Activated CD4-positive, alpha-beta T cell treated with anti-CD3 and anti-CD28 coated beads, Interleukin-10, Interleukin-2, amounts not matched to agents 100 ng/mL and 50 ng/mL, durations not matched to agents 16 hours and 8 hours (primary cell): ENCODE measurements around the gene NIPA2.

Experiments used
- DNase-seq: peaks from one replicate; pipeline ENCODE4 v3.0.0-alpha.2; 2020

The NIPA2 gene

DNA sequence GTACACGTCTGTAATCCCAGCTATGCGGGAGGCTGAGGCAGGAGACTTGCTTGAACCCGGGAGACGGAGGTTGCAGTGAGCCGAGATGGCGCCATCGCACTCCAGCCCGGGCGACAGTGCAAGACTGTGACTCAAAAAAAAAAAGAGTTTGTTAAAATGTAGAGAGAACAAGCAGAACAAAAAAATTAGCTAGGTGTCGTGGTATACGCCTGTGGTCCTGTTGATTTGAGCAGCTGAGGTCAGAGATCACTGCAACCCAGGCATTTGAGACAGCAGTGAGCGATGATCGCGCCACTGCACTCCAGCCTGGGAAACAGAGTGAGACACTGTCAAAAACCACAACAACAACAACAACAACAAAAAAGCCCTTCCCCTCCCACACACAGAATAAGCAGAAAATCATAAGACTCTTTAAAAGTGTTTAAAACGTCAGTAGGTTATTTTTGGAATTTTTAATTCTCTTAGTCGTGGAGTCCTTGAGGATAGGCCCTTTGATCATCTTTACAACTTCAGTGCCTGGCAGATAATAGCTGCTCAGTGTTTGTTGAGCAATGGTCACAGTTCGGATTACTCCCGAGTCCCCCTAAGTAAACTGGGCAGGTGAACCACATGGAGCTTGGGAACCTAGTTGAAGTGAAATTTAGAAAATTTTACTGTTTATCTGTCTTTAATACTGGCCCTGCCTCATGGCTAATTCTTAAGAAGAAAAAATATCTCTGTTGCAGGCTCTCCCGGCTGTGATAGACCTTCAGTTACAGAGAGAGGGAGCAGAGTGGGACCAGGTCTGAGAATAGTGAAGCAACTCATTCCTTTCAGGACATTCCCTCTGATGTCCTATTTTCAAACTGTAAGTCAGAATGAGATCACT, 6.2 kb downstream of the NIPA2 start:
- no peak for DNase-seq

DNA sequence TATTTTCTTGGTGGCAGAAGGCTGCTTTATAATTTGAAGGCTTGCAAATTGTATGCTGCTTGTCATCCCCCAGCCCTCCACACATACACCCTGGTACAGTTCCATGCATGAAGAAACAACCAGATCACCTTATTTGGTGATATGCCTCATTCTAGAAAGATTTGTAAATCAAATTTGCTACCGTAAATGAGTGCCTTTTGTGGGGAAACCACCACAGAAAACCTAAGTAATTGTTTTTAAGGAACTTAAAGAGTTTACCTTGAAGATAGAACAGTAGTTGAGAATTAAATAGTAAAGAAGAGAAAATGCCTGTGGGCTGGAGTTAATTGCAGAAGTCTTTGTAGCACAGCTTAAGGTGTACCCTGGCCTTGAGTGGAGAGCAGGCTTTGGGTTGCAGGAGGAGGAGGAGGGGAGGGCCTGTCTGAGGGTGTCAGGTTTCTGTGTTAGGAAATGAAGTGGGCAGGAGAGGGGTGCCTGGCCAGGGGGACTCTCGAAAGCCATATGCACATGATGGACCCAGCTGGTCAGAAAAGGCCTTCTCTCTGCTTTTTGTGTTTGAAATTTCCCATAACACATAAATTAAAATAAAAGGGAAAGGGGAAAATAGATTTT, 6.9 kb downstream of the NIPA2 start:
- no peak for DNase-seq

DNA sequence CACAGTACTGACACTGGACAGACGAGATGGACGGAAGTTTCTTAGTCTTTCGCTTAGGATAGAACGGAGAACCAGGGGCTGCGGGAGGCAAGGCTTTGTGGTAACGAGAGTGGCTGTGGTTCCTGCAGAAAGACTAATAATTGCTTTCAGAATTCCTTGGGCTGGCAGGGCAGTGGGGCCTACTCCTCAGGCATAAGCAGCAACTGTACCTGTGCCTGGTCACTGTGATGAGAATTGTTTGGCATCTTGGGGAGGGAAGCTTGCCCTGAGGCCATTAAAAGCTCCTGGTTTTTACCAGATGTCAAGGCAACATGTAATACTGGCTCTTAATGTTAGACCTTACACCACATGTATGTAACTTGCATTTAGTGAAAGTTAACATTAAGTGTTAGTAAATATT, 7.6 kb downstream of the NIPA2 start:
- no peak for DNase-seq

DNA sequence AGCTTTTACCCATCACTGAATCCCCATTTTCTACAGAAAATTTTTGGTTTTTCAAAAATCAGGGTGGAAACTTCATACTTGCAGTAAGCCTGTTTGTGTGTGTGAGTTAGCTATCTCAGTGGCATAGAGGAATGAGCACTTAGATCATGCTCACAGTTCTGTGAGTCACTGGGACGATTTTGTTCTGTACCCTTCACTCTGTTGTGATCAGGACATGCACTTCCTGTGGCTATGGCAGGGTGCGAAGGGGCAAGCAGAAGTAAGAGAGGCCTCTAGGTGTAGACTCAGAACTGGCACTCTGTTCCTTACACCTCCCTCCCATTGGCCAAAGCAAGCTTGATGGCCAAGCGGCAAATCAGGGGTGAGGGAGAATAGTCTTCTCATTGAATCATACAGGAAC, 11.6 kb downstream of the NIPA2 start:
- peak; percentile 32 for DNase-seq

DNA sequence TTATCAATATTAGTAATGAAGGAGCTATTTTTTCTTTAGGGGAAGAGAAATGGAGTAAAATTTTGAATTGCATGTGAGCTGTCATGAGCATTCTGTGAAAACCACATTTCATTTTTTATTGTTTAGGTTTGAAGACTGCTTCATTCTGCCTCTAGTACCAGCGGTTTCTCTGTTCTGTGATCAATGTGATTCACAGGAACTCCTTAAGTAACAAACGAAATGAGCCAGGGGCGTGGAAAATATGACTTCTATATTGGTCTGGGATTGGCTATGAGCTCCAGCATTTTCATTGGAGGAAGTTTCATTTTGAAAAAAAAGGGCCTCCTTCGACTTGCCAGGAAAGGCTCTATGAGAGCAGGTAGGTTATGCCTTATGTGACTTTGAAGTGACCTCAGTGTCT, 13.0 kb downstream of the NIPA2 start:
- DNase-seq = no peak

DNA sequence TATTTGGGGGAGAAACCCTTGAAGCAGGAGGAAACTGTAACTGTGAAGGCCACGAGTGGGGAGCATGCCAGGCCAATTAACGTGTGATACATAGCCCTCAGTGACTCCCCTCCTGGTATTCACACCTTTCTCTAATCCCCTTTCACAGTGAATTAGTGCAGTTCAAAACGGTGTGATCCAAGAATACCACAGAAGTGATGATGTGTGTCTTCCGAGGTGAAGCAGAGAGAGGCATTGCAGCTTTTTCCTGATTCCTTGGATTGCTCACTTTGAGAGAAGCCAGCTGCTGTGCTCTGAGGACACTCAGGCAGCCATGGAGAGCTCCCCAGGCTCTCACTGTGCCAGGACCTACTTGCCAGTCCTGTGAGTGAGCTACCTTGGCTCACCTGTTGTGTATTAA, 17.3 kb downstream of the NIPA2 start:
- no peak for DNase-seq

DNA sequence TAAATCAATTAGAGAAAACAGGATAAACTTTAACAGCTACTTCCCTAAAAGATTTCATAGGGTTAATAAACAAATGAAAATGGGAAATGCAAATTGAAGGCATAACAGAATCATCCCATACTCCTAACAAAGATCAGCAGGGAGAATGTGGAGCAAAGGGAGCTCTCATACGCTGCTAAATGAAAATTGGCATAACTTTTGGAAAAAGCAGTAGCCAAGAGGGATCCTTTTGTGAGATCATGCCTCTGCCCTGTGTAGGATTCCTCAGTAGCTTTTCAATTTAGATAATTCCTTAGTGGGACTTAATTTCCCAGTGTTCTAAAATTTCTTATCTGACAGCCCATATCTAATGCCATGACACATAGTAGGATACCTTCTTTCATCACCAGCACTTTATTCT, 18.2 kb downstream of the NIPA2 start:
- no peak for DNase-seq

DNA sequence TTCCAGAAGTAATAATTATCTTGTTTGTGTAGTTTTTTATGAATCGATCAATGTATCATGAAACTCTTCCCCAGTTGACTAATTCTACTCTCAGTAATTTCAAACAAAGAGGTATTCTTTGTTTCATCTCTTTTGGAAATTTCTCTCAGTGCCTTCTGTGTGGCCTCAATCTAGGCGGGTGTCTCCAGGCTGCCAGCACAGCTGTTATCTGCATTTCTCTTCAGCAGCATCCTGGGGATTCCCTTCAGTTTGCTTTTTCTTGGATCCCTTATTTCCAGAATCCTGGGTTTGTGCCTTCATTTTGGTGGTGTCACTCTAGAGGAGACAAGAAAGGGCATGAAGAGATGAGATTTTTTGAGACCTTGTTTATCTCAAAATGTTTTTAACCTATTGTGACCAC, 22.7 kb downstream of the NIPA2 start:
- DNase-seq = no peak

DNA sequence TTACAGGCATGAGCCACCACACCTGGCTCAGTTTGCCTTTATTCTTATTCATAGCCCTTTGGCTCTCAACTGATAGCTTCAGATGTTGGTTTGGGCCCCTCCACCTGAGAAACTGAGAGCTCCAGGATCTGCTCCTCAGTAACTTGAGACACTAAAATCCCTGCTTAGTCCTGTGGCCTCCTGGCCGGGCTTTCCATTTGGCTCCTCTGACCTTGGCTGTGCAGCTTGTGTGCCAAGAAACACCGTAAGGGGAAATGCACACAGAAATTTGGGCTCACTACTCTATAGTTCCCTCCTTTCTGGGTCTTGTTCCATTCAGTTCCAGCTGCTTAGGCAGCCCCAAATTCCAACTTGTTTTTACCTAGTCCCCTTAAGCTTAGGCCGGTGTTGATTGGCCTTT, 24.9 kb downstream of the NIPA2 start:
- DNase-seq = no peak

DNA sequence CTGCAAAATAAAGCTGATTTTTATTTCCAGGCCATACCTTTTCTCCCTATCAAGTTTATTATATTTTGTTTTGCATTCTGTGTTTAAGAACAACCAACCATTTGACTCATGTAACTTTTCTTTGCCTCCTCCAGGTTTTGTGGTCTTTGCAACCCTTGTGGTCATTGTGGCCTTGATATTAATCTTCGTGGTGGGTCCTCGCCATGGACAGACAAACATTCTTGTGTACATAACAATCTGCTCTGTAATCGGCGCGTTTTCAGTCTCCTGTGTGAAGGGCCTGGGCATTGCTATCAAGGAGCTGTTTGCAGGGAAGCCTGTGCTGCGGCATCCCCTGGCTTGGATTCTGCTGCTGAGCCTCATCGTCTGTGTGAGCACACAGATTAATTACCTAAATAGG, 27.6 kb downstream of the NIPA2 start:
- DNase-seq = no peak

DNA sequence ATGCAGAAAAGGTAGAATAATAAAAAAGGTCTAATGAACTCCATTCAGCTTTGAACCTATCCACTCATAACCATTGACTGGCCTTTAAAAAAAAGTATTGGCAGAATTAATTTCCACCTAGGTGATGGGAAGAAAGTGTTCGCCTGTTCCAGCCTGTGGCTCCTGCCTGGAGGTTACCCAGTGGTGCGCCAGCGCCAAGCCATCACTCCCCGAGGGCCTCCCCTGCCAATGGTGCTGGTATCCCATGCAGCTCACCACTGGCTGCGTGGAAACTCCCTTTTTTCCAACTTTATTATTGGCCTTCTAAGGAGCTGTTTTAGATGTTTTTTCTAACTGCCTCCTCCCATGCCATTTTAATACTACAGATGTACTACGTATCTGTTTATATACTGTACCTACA, 29.4 kb downstream of the NIPA2 start:
- DNase-seq = no peak

DNA sequence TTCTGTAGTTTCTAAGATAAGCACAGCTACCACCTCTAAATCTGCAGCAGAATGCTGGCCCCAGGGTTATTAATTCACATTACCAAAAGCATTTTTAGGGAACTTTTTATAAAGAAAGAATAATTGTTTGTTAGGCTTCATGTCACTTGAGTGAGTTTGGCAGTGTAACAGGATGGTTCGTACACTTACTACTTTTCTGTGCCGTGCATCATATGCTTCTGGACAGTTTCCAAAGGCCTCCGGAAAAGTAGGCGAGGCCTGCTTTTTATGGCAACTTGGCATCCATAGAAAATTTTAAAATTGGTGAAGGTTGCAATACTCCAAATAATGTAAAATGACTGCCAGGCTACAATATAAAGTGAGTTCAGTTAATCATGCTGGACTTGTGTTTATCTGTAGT, 30.0 kb downstream of the NIPA2 start:
- no peak for DNase-seq

DNA sequence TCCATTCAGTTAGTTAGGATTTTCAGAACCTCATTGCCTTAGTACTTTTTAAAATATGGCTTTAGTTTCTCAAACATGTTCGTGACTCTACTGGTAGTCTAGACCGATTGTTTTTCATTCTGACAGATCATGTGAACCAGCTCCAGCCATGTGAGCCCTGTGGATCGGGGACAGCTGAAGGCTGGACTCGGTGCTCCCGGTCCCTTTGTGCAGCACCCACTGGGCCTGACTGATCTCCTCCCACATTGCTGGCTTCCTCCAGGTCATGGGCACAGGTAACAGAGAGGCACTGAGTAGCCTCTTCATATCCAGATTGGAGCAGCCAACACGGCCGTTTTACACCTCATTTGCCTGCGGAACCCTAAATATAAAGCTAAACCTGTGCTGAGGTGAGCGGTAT, 30.5 kb downstream of the NIPA2 start:
- DNase-seq = no peak

DNA sequence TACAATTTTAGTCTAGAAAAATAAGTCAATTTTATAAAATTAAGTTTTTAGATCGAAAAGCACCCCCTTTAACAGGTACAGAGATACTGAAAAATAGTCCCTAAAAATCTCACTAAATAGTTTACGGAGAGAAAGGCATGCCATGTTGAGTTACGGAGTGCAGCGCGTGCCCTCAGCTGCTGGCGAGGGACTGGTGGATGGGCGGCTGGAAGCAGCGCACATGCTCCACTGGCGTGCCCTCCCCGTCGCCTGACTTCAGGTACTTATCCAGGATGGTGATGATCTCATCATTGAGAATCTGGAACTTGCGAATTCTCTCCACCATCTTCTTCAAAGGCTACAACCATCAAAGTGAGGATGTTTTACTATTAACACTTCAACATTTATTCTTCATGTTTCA, 31.4 kb downstream of the NIPA2 start:
- no peak for DNase-seq

DNA sequence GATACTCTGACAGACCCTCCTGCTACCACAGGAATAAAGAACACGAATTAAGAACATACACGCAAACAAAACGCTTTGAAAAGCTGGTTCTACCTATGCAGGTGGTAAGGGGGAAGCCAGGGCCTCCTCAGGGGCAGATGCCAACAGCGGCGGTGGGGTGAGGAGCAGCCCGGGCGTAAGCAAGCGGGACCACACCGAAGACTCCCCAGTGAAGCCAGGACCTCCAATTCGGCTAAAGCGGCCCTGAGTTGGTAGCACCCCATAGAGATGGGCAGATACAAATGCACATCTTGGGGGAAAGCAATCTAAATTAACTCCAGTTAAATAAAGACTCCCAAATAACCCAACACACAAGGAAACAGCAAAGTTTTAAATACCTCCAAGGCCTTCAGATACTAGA, 32.4 kb downstream of the NIPA2 start:
- no peak for DNase-seq

DNA sequence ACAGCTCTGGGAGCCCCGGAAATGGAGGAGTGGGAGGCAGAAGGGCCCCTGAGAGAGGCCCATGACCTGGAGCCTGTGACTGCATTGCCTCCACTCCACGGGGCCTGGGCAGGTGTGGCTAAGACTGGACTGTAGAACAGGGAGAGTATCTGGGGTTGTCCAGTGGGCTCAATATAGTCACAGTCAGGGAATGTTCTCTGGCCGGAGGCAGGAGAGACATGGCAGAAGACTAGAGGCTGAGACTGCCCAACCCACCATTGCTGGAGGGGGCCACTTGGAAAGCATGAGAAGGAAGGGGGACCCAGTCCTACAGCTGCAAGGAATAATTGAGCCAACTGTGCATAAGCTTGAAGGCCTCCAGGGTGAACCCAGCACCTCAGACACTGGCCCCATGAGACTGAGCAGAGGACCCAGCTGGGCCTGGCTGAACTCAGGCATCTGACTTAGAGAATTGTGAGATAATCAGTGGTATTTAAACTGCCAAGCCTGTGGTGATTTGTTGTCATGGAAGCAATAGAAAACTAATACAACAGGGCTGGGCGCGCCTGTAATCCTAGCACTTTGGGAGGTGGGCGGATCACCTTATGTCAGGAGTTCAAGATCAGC, 33.1 kb downstream of the NIPA2 start:
- no peak for DNase-seq

DNA sequence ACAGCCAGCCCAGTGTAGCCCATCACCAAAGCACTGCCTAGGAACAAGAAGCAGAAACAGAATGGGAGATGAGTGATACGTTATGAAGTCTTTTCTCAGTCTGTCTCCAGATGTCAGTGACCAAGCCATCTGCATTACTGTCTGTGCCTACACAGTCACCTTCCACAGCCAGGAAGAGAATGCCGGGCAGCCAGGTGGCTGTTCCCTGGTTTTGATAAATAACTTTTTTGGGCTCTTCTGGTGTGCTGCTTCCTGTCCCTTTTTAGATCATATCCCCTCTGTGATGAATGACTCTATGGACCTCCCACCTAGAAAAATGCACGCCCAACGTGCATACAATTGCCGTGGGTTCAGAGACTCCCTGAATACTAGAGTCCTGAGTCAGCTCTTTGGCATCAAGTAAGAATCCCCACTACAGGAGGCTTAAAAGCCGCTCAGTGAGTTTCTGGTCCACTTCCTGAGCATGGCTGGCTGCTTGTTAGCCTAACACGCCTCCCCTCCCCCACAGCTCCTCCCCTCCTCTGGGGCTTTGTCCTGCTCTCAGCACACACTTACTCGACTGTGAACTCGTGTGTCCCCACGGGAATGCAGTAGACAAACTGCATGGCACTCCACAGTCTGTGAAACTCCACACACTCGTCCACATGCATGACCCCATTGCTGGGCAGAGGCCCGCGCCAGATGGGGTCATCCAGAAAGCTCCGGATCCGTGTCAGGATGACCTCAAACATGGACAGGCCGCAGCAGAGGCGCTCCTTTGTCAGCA, 34.7 kb downstream of the NIPA2 start:
- no peak for DNase-seq

DNA sequence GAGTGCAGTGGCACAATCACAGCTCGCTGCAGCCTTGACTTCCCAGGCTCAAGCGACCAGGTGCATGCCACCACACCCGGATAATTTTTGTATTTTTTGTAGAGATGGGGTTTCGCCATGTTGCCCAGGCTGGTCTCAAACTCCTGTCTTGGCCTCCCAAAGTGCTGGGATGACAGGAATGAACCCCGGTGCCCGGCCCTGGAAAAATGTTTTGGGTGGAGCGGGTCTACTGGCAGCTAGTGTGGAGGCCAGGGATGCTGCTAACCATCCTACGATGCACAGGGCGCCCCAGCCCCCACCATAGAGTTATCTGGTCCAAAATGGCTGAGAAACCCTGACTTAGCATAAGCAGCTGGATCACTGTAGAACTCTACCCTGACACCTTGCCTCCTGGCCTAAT, 35.4 kb downstream of the NIPA2 start:
- DNase-seq = no peak

DNA sequence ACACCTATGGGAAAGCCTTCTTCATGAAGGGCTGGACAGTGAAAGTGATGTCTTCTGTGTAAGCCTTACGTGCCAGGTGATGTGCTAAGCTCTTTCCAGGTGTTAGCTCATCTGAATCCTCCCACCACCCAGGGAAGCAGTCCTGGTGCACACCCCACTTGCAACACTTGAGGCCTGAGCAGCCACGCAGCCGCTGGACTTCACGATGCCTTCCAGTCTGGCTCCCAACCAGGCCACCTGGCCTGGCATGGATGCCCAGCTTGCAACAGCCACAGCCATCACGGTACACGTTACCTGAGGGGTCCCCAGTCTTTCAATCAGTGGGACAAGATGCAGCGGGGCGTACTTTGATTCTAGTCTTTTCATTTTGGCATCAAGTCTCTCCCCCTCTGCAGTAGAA, 35.8 kb downstream of the NIPA2 start:
- DNase-seq = no peak

DNA sequence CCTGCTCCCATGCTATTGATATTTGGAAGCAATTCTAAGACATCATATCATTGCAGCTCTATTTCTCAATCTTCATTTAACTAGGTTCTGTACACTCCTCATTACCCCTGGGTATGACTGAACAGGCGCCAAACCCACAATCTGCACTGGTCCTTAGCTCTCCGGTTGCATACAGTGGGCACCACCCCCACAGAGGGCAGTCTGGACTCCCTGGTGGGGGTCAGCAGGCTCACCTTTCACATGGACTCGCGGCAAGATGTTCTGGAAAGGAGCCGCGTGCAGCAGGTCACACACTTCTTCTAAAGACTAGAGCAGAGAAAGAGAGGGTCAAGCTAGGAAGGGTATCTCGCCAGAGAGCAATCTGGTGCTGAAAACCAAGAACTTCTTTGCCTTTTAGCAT, 36.5 kb downstream of the NIPA2 start:
- no peak for DNase-seq

DNA sequence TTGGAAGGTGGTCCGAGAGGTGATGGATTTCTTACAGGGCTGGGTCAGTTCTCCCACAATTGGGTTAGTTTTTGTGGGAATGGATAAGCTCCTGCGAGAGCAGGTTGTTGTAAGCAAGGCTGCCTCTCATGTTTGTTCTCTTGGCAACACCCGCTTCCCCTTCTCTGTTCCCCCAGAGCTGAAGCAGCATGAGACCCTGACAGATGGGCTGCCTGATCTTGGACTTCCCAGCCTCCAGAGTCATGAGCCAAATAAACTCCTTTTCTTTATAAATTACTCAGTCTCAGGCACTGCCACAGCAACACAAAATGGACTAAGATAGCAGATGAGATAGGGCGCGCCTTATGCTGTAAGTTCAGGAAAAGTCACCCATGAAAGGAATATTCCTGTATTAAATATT, 38.7 kb downstream of the NIPA2 start:
- DNase-seq = no peak

DNA sequence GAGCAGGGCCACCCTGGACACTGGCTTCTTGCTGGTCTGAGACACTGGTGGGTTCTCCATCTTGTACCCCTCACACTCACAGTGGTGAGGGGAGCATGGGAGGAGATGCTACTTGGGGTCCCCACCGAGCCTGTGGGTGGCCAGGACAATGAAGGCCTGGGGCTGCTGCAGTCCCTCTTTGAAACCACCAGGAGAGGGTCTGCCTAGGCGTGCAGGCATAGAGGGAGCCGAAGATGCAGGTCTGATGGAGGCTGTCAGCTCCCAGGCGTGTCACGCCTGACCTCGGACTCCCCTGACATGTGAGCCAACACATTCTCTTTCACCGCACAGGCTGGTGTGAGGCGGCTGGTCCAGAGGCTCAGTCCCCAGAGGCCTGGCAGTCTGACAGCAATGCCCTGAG, 39.1 kb downstream of the NIPA2 start:
- no peak for DNase-seq

DNA sequence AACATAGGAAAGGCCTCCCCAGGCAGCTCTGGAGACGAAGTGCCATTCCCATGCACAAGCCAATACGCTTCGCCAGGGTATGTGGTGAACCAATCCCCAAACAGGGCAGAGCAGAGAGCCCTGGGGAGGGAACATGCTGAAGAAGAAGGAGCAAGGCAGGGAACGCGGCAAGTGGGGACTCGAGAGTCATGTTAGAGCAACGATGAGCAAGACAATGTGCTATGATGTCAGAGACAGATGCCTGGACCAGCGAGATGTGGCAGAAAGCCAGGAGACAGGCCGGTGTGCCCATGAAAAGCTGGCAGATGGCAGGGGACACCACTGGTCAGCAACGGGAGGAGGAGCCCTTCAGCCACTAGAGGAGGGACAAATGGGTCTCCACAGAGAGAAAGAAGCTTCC, 39.6 kb downstream of the NIPA2 start:
- no peak for DNase-seq
